ENCODE data around the gene HARS2.
"Not testable (repeated sequence)": the region's sequence is repeated elsewhere in the genome, so short reads cannot be mapped to it uniquely, and the experiment has no call there.

The HARS2 gene

DNA sequence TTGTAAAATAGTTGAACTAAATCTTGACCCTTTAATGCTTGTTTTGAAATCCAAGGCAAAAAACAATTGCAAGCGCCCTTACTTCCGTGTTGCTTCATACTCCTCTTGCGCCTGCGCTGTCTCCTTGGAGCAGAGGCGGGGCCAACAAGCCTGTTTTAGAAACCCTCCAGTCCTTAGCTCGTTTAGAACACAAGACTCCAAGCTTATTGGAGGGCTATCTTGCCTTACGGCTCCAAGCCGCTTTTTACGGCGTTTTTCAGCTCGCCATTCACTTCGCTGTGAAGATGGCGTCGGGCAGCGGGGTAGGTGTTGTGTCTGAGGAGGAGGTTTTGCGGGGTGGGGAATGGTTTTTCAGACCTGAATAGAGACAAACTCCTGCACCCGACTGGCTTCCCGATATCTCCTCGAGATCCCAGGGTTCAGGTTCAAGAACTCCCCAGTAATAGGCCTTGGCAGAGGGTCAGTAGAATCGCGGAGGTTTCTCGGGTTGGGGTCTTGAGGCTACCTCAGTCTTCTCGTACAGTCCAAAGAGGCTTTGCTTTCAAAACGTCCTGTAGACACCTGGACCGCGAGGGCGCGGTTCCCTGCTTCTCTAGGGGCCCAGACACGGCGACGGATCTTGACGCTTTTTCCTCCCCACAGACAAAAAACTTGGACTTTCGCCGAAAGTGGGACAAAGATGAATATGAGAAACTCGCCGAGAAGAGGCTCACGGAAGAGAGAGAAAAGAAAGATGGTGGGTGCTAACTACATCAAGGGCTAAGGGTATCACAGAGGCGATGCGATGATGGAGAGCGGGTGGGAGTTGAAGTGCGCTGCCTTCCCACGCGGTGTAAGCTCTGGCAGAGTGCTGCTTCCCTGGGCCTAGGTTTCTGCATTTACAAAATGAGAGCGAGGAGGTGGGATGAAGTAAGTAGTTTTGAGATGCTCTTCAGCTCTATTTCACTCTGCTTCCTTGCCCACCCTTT lies 9.2 kb downstream of the HARS2 start, which contains the start of gene ZMAT2:
Gene ZMAT2 (plus strand): TSS at position 271 of the 968 bp plus-strand sequence. CDS start 14 bp downstream, at position 285.
- peak; percentile 93 for DNase-seq

DNA sequence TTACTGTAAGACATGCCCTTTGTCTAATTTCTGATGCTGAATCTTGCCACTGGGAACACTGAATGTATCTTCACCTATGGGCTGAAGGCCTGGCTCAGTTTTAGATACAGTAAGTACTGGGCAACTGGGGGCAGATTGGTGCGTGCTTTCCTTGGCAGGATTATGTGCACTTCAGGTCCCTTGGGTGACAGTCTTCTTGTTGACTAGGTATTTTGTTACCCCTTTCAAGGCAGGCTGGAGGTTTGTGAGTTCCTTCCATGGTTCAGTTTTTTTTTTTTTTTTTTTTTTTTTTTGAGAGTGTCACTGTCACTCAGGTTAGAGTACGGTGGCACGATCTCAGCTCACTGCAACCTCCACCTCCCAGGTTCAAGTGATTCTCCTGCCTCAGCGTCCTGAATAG lies 16.6 kb downstream of the HARS2 start:
- DNase-seq: no peak

DNA sequence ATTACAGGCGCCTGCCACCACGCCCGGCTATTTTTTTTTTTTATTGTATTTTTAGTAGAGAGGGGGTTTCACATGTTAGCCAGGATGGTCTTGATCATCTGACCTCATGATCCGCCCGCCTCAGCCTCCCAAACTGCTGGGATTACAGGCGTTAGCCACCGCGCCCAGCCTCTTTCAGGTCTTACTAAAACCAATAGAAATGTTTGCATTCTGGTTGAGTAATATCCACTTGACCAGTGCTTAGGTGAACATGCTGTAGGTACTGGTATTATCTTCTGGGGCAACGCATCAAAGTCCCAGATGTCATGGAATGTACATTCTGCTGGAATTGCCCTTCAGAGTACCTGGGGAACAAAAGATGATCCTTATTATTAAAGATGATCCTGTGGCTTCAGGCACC lies 17.5 kb downstream of the HARS2 start:
- DNase-seq: not testable (repeated sequence)

GRCh38 chr5:140710899-140711552 lies 19.8 kb downstream of the HARS2 start:
- peak; percentile 23 for DNase-seq

DNA sequence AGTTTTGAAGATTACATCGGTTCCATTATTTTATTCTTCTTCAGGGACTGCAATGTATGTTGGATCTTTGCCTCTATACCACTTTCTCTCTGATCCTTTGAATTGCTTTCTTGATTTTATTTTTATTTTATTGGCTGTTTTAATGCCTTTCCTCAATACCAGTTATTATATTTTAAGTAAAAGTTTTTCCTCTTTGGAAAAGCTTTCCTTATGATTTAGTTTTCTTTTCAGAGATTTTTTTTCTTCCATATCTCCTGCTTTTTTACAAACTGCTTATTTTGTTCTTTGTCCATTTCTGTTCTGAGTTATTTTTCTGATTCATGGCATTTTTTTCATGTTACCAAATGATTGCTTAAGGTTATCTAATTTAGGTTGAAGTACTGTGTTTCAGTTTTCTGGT lies 20.5 kb downstream of the HARS2 start:
- no peak for DNase-seq

DNA sequence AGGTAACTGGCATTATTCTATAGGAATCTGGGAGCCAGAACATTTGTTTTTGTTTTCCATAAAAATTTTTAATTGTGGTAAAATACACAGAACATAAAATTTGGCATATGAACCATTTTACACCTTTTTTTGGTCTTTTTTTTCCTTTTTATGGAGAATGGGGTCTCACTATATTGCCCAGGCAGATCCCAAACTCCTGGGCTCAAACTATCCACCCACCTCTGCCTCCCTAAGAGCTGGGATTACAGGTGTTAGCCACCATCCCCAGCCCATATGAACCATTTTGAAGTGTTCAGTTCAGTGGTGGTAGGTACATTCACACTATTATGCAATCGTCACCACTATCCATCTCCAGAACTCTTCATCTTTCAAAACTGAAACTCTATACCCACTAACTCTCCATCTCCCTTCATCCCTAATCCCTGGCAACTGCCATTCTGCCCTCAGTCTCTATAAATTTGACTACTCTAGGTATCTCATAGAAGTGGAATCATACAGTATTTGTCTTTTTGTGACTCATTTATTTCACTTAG lies 22.4 kb downstream of the HARS2 start:
- DNase-seq: no peak

GRCh38 chr5:140716238-140716637 lies 25.0 kb downstream of the HARS2 start:
- not testable (repeated sequence) for DNase-seq

DNA sequence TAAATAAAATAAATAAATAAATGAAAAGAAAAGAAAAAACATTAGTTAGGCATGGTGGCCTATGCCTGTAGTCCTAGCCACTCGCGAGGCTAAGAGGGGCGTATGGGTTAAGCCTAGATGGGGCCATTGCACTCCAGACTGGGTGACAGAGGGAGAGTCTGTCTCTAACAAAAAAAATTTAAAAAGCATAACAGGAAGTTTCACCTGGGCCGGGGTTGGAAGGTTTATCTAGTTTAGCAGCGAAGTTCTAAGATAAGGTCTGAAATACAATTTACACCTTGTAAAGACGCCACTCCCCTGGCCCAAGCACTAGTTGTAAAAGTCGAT lies 27.0 kb downstream of the HARS2 start:
- DNase-seq: no peak

GRCh38 chr5:140720738-140721137 lies 29.5 kb downstream of the HARS2 start:
- not testable (repeated sequence) for DNase-seq

DNA sequence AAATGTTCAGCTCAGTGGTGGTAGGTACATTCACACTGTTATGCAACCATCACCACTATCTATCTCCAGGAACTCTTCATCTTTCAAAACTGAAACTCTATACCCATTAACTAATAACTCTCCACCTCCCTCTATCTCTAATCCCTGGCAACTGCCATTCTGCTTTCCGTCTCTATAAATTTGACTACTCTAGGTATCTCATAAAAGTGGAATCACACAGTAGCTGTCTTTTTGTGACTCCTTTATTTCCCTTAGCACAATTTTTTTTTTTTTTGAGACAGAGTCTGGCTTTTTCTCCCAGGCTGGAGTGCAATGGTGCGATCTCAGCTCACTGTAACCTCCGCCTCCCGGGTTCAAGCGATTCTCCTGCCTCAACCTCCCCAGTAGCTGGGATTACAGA lies 30.1 kb downstream of the HARS2 start:
- DNase-seq: not testable (repeated sequence)

DNA sequence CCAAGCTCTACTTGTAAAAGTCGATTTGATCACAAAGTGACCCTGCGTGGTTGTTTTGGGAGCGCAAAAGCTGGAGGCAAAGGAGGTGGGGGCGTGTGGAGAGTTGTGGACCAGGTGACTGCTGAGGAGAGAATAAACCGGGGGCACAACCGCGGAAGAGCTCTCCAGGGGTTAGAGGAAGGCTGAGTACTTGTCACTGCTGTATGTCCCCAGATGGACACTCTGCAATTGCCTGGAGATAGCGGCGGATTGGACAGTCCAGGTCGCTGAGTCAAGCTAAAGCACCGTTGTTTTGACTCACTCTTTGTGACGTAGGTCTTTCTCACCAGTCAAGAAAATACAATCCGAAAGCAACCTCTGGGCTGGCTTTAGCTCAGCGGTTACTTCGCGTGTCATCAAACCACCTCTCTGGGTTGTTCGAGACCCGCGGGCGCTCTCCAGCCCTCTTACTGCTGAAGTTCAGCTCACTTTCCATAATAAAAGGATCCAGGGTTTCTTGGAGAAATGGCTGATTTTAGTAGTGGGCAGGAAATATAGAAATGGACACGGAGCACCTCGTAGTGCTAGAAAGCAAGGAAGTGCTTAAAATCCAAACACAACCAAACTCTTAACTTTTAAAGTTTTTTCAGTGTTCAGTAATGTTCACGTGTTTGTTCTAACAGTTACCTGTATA lies 34.7 kb downstream of the HARS2 start:
- no peak for DNase-seq

- no peak for DNase-seq
Observed at GRCh38 chr5:140733098-140733497, 41.8 kb downstream of the HARS2 start.

DNA sequence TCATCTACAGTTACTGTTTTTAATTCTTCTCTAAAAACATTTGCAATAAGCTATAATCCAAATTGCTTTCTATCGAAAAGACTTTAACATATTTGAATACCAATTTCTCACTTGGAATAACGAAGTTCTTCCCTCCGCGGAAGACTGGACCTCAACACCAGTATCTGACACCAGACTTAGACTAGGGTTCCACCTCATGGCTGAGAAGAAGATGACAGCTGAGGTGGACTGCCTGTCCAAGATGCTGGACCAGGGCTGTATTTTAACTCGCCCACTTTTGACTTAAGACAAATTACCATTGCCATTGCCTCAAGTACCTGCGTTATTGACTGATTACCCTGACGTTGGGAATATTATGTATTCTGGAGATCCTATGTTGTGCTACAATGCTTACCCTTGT lies 43.1 kb downstream of the HARS2 start:
- DNase-seq: no peak

GRCh38 chr5:140737486-140737885 lies 46.2 kb downstream of the HARS2 start:
- no peak for DNase-seq

DNA sequence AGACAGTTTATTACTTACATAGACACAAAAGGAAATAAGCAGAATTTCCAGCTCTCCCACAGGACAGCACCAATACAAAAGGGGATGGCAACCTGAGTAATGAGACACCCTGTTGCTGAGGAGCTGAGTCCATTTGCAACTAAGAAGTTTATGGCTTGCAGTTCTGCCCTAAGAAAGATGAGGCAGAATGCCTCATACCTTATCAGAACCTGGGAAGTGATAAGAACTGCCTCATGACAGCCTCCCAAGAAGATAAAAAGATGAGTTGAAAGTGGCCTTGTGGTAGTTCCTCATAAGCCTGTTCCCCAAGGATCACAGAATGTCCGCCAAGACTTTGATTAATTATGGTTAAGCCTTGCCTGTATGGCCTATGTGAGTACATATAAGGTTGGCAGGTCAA lies 50.7 kb downstream of the HARS2 start:
- no peak for DNase-seq

Measured in NCI-H1092 (cell line).